ENCODE data around the gene TSBP1.

The TSBP1 gene

DNA sequence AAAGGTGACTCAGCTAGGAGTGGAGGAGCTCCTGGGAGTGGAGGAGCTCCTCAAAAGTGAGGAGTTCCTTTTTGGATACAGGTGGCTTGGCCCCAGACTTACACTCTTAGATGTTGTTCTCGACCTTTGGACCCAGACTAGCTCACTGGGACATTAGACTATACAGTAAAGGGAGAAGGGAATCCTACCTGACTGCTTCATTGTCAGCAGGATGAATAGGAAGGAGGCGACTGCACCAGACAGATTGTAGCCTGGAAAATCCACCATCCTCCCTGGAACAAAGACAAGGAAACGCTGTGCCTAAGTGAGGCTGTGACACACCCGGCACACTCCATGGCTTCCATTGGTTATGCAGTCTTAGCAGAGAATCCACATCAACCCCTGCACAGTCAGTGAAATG is 35.2 kb upstream of the TSBP1 start, which contains the start of gene BTNL2:
BTNL2 (minus strand) TSS at position 325 of the 400 bp plus-strand sequence; CDS start at position 267, 58 bp downstream.
- H3K4me1 ChIP-seq (ENCODE audit: control insufficient read depth, low read length): no peaks in the 10 kb centered on the region
- no peaks in the 10 kb centered on the region for H3K36me3 ChIP-seq (ENCODE audit: control insufficient read depth, low read length)
- H3K79me2 ChIP-seq (ENCODE audit: control insufficient read depth, low read length): no peaks in the 10 kb centered on the region
- no peak within 1 kb of the TSS for H3K4me2 ChIP-seq (ENCODE audit: low read length)
- peaks cover 13% of the 10 kb centered on the region; the same call in 1 of the 2 replicates for H3K27me3 ChIP-seq (ENCODE audit: control insufficient read depth, low read length)
- no peak within 1 kb of the TSS for H3K27ac ChIP-seq (ENCODE audit: low read depth, low read length)
- no peaks in the 10 kb centered on the region for H4K20me1 ChIP-seq (ENCODE audit: control insufficient read depth, insufficient read depth, low read depth, low read length)
- H3K4me3 ChIP-seq (ENCODE audit: low read length): no peak within 1 kb of the TSS
- H3F3A ChIP-seq (ENCODE audit: control insufficient read depth, insufficient read depth): peaks cover 3% of the 10 kb centered on the region; the same call in 1 of the 2 replicates
- H3K9me3 ChIP-seq (ENCODE audit: control insufficient read depth, insufficient read depth, low read length): no peaks in the 10 kb centered on the region
- H3K9me2 ChIP-seq (replicated peaks; ENCODE audit: control insufficient read depth, low read length): no peaks in the 10 kb centered on the region
- no peak for TF ChIP-seq EZH2phosphoT487 (IDR thresholded peaks at IDR 0.05; ENCODE audit: borderline replicate concordance, low read length)
- TF ChIP-seq, protein P1, sequence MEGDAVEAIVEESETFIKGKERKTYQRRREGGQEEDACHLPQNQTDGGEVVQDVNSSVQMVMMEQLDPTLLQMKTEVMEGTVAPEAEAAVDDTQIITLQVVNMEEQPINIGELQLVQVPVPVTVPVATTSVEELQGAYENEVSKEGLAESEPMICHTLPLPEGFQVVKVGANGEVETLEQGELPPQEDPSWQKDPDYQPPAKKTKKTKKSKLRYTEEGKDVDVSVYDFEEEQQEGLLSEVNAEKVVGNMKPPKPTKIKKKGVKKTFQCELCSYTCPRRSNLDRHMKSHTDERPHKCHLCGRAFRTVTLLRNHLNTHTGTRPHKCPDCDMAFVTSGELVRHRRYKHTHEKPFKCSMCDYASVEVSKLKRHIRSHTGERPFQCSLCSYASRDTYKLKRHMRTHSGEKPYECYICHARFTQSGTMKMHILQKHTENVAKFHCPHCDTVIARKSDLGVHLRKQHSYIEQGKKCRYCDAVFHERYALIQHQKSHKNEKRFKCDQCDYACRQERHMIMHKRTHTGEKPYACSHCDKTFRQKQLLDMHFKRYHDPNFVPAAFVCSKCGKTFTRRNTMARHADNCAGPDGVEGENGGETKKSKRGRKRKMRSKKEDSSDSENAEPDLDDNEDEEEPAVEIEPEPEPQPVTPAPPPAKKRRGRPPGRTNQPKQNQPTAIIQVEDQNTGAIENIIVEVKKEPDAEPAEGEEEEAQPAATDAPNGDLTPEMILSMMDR (IDR thresholded peaks at IDR 0.05; ENCODE audit: low read depth, low read length, poor library complexity, severe bottlenecking): no peak

DNA sequence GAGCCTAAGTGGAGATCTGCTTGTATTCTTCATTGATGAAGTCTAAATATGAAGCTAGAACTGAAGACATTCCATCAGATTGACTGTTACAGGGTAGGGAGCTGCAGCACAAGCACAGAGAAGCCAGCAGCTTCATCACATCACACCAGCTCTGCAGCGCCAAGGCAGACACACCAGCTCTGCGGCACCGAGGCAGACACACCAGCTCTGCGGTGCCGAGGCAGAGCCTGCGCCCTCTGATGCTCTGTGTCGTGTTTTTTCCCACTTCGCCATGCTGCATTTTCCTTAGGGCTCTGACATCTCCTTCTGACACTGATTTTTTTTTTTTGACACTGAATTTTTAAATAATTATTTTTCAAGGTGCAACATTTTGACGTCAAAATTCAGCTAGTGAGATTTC is 34.5 kb upstream of the TSBP1 start:
- H3K9me2 ChIP-seq (replicated peaks; ENCODE audit: control insufficient read depth, low read length): no peaks in the 10 kb centered on the region
- H3K36me3 ChIP-seq (ENCODE audit: control insufficient read depth, low read length): no peaks in the 10 kb centered on the region
- no peaks in the 10 kb centered on the region for H3K79me2 ChIP-seq (ENCODE audit: control insufficient read depth, low read length)
- no peak overlapping the region for H3K4me3 ChIP-seq (ENCODE audit: low read length)
- TF ChIP-seq, protein P1 (IDR thresholded peaks at IDR 0.05; ENCODE audit: low read depth, low read length, poor library complexity, severe bottlenecking): no peak
- TF ChIP-seq EZH2phosphoT487 (IDR thresholded peaks at IDR 0.05; ENCODE audit: borderline replicate concordance, low read length): no peak
- no peaks in the 10 kb centered on the region for H3K9me3 ChIP-seq (ENCODE audit: control insufficient read depth, insufficient read depth, low read length)
- H3K4me2 ChIP-seq (ENCODE audit: low read length): no peak overlapping the region
- peaks cover 13% of the 10 kb centered on the region; the same call in 1 of the 2 replicates for H3K27me3 ChIP-seq (ENCODE audit: control insufficient read depth, low read length)
- no peak overlapping the region for H3K27ac ChIP-seq (ENCODE audit: low read depth, low read length)
- peaks cover 4% of the 10 kb centered on the region; the same call in 1 of the 2 replicates for H3F3A ChIP-seq (ENCODE audit: control insufficient read depth, insufficient read depth)
- no peaks in the 10 kb centered on the region for H3K4me1 ChIP-seq (ENCODE audit: control insufficient read depth, low read length)
- no peaks in the 10 kb centered on the region for H4K20me1 ChIP-seq (ENCODE audit: control insufficient read depth, insufficient read depth, low read depth, low read length)

DNA sequence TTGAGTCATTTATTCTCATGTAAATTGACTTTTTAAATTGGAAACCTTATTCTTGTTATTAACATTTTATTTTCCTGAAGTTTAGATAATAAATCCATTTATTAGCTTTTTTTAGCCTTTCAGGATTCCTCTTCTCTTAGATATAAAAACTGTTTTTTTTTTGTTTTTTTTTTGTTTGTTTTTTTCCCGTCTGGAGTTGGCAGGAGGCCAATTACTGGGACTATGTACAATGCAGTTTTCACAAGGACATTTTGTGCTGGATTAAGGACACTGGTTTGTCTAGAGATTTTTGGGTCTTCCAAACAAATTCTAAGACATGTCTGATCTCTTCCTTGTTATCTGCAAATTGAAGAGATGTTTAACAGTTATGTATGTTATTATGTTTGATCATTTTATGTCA is 34.0 kb upstream of the TSBP1 start:
- no peak overlapping the region for H3K4me2 ChIP-seq (ENCODE audit: low read length)
- no peaks in the 10 kb centered on the region for H3K36me3 ChIP-seq (ENCODE audit: control insufficient read depth, low read length)
- no peaks in the 10 kb centered on the region for H3K9me2 ChIP-seq (replicated peaks; ENCODE audit: control insufficient read depth, low read length)
- no peaks in the 10 kb centered on the region for H3K4me1 ChIP-seq (ENCODE audit: control insufficient read depth, low read length)
- no peak for TF ChIP-seq EZH2phosphoT487 (IDR thresholded peaks at IDR 0.05; ENCODE audit: borderline replicate concordance, low read length)
- TF ChIP-seq, protein P1 (IDR thresholded peaks at IDR 0.05; ENCODE audit: low read depth, low read length, poor library complexity, severe bottlenecking): no peak
- no peaks in the 10 kb centered on the region for H4K20me1 ChIP-seq (ENCODE audit: control insufficient read depth, insufficient read depth, low read depth, low read length)
- no peak overlapping the region for H3K4me3 ChIP-seq (ENCODE audit: low read length)
- peaks cover 13% of the 10 kb centered on the region; the same call in 1 of the 2 replicates for H3K27me3 ChIP-seq (ENCODE audit: control insufficient read depth, low read length)
- H3F3A ChIP-seq (ENCODE audit: control insufficient read depth, insufficient read depth): peaks cover 4% of the 10 kb centered on the region; the same call in 1 of the 2 replicates
- H3K79me2 ChIP-seq (ENCODE audit: control insufficient read depth, low read length): no peaks in the 10 kb centered on the region
- no peaks in the 10 kb centered on the region for H3K9me3 ChIP-seq (ENCODE audit: control insufficient read depth, insufficient read depth, low read length)
- no peak overlapping the region for H3K27ac ChIP-seq (ENCODE audit: low read depth, low read length)
